K562 (cell line): Measurements from ENCODE around the gene TMEM116. TPM values are rescaled to one million over a fixed set of nuclear protein-coding genes. Genes with fewer than 3 reads are reported as not detected.
"Not testable (repeated sequence)": the region's sequence is repeated elsewhere in the genome, so short reads cannot be mapped to it uniquely, and the experiment has no call there.

Experiments
- ATAC-seq: fragments of 200-7000 bp; cut with Tn5 transposase; 3 replicates; pipeline ENCODE4 v1.9.1; 2020; ENCODE audit warnings: moderate library complexity
- BruUV-seq: library from RNA; stranded (reverse); fragments of 400-500 nt; replicated peaks from 2 replicates; lab custom pipeline; 2021; lab: Mats Ljungman, UMichigan
- CTCF ChIA-PET: fragments of 300-600 bp; formaldehyde crosslinking; extraction: SDS; loops from one replicate; lab custom pipeline; 2021; ENCODE audit warnings: low intra/inter-chr PET ratio; lab: Yijun Ruan, JAX
- POLR2A ChIA-PET: fragments of 300-600, 350-650 bp; sonication (Branson Sonifier 250); formaldehyde crosslinking; extraction: SDS; loops from one replicate; lab custom pipeline; 2021; ENCODE audit warnings: antibody characterized with exemption, inconsistent platforms; lab: Yijun Ruan, JAX
- DNase-seq, 4 experiments: peaks; one replicate each; pipeline versions ENCODE4 v3.0.0 to v3.0.0-alpha.2; 2011 to 2018; ENCODE audit warnings: low spot score in 3 of 4, mixed read lengths in 3 of 4; ENCODE audit errors: extremely low read depth in 1 of 4
- FAIRE-seq: peaks from 2 replicates; lab custom pipeline; 2011; peaks lifted over from hg19 to GRCh38; lab: Jason Lieb, UNC
- H2AFZ ChIP-seq: 2 replicates; pipeline ENCODE4 v1.6.0; 2011; ENCODE audit warnings: low read depth, low read length, control low read depth, inconsistent platforms
- H3K27ac ChIP-seq: fragments of 200-600 bp; 3 replicates; pipeline ENCODE4 v1.8.0; 2011; ENCODE audit warnings: low read depth, mild to moderate bottlenecking, control low read depth, inconsistent platforms, low read length, moderate library complexity, mixed read lengths; ENCODE audit errors: extremely low read depth
- H3K27me3 ChIP-seq, 2 experiments: fragments of 300-600 bp in 1 of 2; 2 replicates in 1 of 2; 3 replicates in 1 of 2; pipeline versions ENCODE4 v1.6.0 to v1.8.0; 2011; ENCODE audit warnings: inconsistent platforms in 2 of 2, low read length in 2 of 2, mild to moderate bottlenecking in 1 of 2, mixed read lengths in 1 of 2, moderate library complexity in 1 of 2; ENCODE audit not compliant: control insufficient read depth in 2 of 2, insufficient read depth in 2 of 2
- H3K36me3 ChIP-seq: fragments of 300-600 bp; 3 replicates; pipeline ENCODE4 v1.8.0; 2011; ENCODE audit warnings: mild to moderate bottlenecking, low read length, inconsistent platforms; ENCODE audit not compliant: control insufficient read depth, insufficient read depth
- H3K4me1 ChIP-seq, 2 experiments: fragments of 200-600 bp in 1 of 2; replicated peaks in 1 of 2; 2 replicates in 1 of 2; 3 replicates in 1 of 2; pipeline versions ENCODE4 v1.5.1 to v1.8.0; 2011; ENCODE audit warnings: inconsistent platforms in 2 of 2, low read length in 2 of 2, mild to moderate bottlenecking in 1 of 2, mixed read lengths in 1 of 2, moderate library complexity in 1 of 2; ENCODE audit not compliant: control insufficient read depth in 2 of 2, insufficient read depth in 2 of 2
- H3K4me2 ChIP-seq: 2 replicates; pipeline ENCODE4 v1.6.1; 2011; ENCODE audit warnings: low read length, control low read depth, inconsistent platforms, mixed read lengths; ENCODE audit not compliant: insufficient read depth
- H3K4me3 ChIP-seq: fragments of 200-600 bp; sonication (generic), shearing (Covaris generic); 2 replicates; pipeline ENCODE4 v1.5.1; 2016; ENCODE audit warnings: control low read depth, inconsistent platforms
- H3K79me2 ChIP-seq: fragments of 200-600 bp; 3 replicates; pipeline ENCODE4 v1.8.0; 2011; ENCODE audit warnings: low read length, inconsistent platforms; ENCODE audit not compliant: control insufficient read depth, insufficient read depth
- H3K9ac ChIP-seq, 2 experiments: 2 replicates each; pipeline versions ENCODE4 v1.6.0 to v1.6.1; 2011; ENCODE audit warnings: low read depth in 2 of 2, low read length in 2 of 2, control low read depth in 1 of 2, inconsistent platforms in 1 of 2, mild to moderate bottlenecking in 1 of 2, mixed read lengths in 1 of 2; ENCODE audit not compliant: insufficient read depth in 1 of 2
- H3K9me1 ChIP-seq: one replicate; pipeline ENCODE4 v1.6.0; 2011; ENCODE audit warnings: inconsistent platforms, mild to moderate bottlenecking, low read length, moderate library complexity; ENCODE audit not compliant: control insufficient read depth, insufficient read depth
- H3K9me3 ChIP-seq: replicated peaks from 2 replicates; pipeline ENCODE4 v1.5.1; 2011; ENCODE audit warnings: low read depth, low read length, inconsistent platforms; ENCODE audit not compliant: control insufficient read depth, insufficient read depth
- H4K20me1 ChIP-seq: replicated peaks from 2 replicates; pipeline ENCODE4 v1.6.1; 2011; ENCODE audit warnings: low read length, inconsistent platforms, mixed read lengths; ENCODE audit not compliant: control insufficient read depth, insufficient read depth
- AFF1 ChIP-seq, 2 experiments: fragments of 450-650 bp; IDR thresholded peaks; 2 replicates each; pipeline ENCODE4 v1.6.1; 2018; ENCODE audit warnings: mild to moderate bottlenecking in 2 of 2, low read depth in 1 of 2; ENCODE audit not compliant: partially characterized antibody in 2 of 2
- CBX3 ChIP-seq, 2 experiments: IDR thresholded peaks; 1 replicate in 1 of 2; 2 replicates in 1 of 2; pipeline ENCODE4 v1.6.1; 2012; ENCODE audit warnings: inconsistent platforms in 2 of 2, low read length in 2 of 2, borderline replicate concordance in 1 of 2, control low read depth in 1 of 2
- FOXM1 ChIP-seq, 2 experiments: fragments of 450-650 bp in 1 of 2; sonication (generic) in 1 of 2; formaldehyde crosslinking in 1 of 2; IDR thresholded peaks; 2 replicates each; pipeline versions ENCODE4 v1.6.1 to v1.9.0; 2017 to 2022; ENCODE audit warnings: low read depth in 2 of 2, mild to moderate bottlenecking in 2 of 2, missing genetic modification reagents in 1 of 2, moderate library complexity in 1 of 2
- GABPA ChIP-seq: fragments of 200-800 bp; sonication (Bioruptor generic); conservative IDR thresholded peaks from 2 replicates; pipeline ENCODE4 v1.6.1; 2016; ENCODE audit warnings: low read depth, missing genetic modification characterization, missing compliant biosample characterization
- GATAD2A ChIP-seq: fragments of 450-650 bp; IDR thresholded peaks from 2 replicates; pipeline ENCODE4 v1.6.1; 2017
- LEF1 ChIP-seq: fragments of 450-650 bp; IDR thresholded peaks from 2 replicates; pipeline ENCODE4 v1.6.1; 2016; ENCODE audit warnings: mild to moderate bottlenecking
- RFX1 ChIP-seq: fragments of 450-650 bp; IDR thresholded peaks from 2 replicates; pipeline ENCODE4 v1.6.1; 2016; ENCODE audit warnings: mild to moderate bottlenecking, moderate library complexity
- TCF3 ChIP-seq: sonication (generic); formaldehyde crosslinking; IDR thresholded peaks from 2 replicates; pipeline ENCODE4 v1.4.0; 2020; ENCODE audit warnings: mild to moderate bottlenecking, missing genetic modification reagents
- ZNF445 ChIP-seq: fragments of 250-450 bp; sonication (Bioruptor Pico); IDR thresholded peaks from 2 replicates; pipeline ENCODE4 v1.4.0; 2020; ENCODE audit warnings: low read depth, mild to moderate bottlenecking, moderate library complexity
- WGBS: fragments of 100-300 bp; shearing (Covaris generic); methylation state at CpG from one replicate; pipeline ENCODE4 v1.1.6; 2016; ENCODE audit warnings: low coverage, mixed read lengths; ENCODE audit not compliant: insufficient coverage; ENCODE audit errors: missing lambda C conversion rate; 5-methylcytosine and 5-hydroxymethylcytosine counted together
- in situ Hi-C: fragments of 300-500 bp; cut with MboI; formaldehyde crosslinking; loops from 4 replicates; pipeline ENCODE4 v1.15.0; 2018; ENCODE audit warnings: inconsistent platforms, mixed read lengths
- intact Hi-C: fragments of 100-400 bp; cut with micrococcal nuclease; formaldehyde crosslinking; loops from 2 replicates; pipeline ENCODE4 v1.14.2; 2022
- polyA plus RNA-seq, 8 experiments: library from polyadenylated mRNA; depleted of rRNA in 4 of 8; stranded (reverse) in 5 of 8; unstranded in 3 of 8; fragments of >200 nt; fragmentation: Nextera tagmentation in 2 of 8; fragmentation: Illumina TruSeq in 1 of 8; extraction: Ambion mirVana in 2 of 8; extraction: Trizol in 1 of 8; gene quantifications; 2 replicates each; pipeline versions ENCODE4 v1.2.1 to v1.2.3, GENCODE V29; 2011 to 2014; ENCODE audit warnings: inconsistent platforms in 1 of 8, missing spikeins in 1 of 8
- total RNA-seq, 7 experiments: library from RNA; depleted of rRNA in 6 of 7; stranded (reverse); fragments of >200 nt in 6 of 7; fragmentation: Illumina TruSeq in 2 of 7; extraction: Trizol in 2 of 7; gene quantifications; 2 replicates each; pipeline versions ENCODE4 v1.2.1 to v1.2.3, GENCODE V29; 2011 to 2021; ENCODE audit warnings: low replicate concordance in 1 of 7

The TMEM116 gene
- total and polyA plus RNA-seq, 9 of the 15 experiments (the other 6 are each of a cell fraction or from before 2014, with no cell fraction given): 5.2 to 78.6 (median 13.9) TPM

GRCh38 chr12:111994211-111995111 is 18.5 kb downstream of the TMEM116 start:
- BruUV-seq; in situ Hi-C loops; H4K20me1 ChIP-seq; ATAC-seq; H3K9me3 ChIP-seq; H3K79me2 ChIP-seq; H3K27me3 ChIP-seq; CTCF ChIA-PET; H3K36me3 ChIP-seq; H3K9me1 ChIP-seq; TF ChIP-seq FOXM1 (CRISPR knock-in tag; IDR thresholded peaks at IDR 0.05; ENCODE audit: low read depth): not testable (repeated sequence)
- Histone ChIP-seq H3K9ac (peak overlapping the region in 1 of 2 experiments; percentile 39; a peak in 2 of 4 replicates), H3K27ac (peak overlapping the region; percentile 71), H3K4me2 (peak overlapping the region; percentile 69), H3K4me1 (peaks cover 9 to 29% of the 10 kb centered on the region in 2 experiments; a peak in 3 of 5 replicates), H2AFZ (peak overlapping the region; percentile 67), H3K4me3 (0 out of 2 replicates have a peak overlapping the region, but pooled peaks have one; percentile 4)
- FAIRE-seq (peak; percentile 88), DNase-seq (peak; percentile 22 to 90 (median 34))
- WGBS: 5% methylated on average over 17 of the region's 17 CpGs
- POLR2A ChIA-PET: interaction anchor here (0.6 to 1.9 kb wide), 7 partner anchors 9 to 126 kb away, joined by 3 to 4 read pairs (median 3); no protein-coding TSS in a partner anchor
- intact Hi-C loops: loop anchor here (2.0 kb wide), 1 partner anchor 18 kb away; the partner anchor contains the start of genes ERP29 and TMEM116
- TF ChIP-seq ZNF445 (CRISPR knock-in tag) (0 out of 2 replicates have a peak, but pooled peaks have one; percentile 49), AFF1 (IDR thresholded peaks at IDR 0.05; ENCODE audit: low read depth in 1 of 2, partially characterized antibody in 2 of 2) (peak in 1 of 2 experiments; percentile 34), FOXM1 (IDR thresholded peaks at IDR 0.05; ENCODE audit: low read depth) (peak; percentile 65; the same call in 1 of the 2 replicates), LEF1 (peak; percentile 64), GATAD2A (peak; percentile 62; the same call in 1 of the 2 replicates), RFX1 (peak; percentile 30; the same call in 1 of the 2 replicates), GABPA (tag) (peak; percentile 29; the same call in 1 of the 2 replicates), CBX3 (IDR thresholded peaks at IDR 0.05; ENCODE audit: borderline replicate concordance in 1 of 2, low read length in 2 of 2) (0 out of 3 replicates have a peak, but pooled peaks of 1 of the 2 experiments have one; percentile 47), TCF3 (CRISPR knock-in tag) (peak; percentile 87)
